Small intestine (tissue), 7 donors: Measurements from ENCODE around the gene GBX1. TPM values are rescaled to one million over a fixed set of nuclear protein-coding genes. Genes with fewer than 3 reads are reported as not detected.

ENCODE experiments used
- DNase-seq, 2 donors: peaks; one replicate each; pipeline versions ENCODE4 v3.0.0 to v3.0.0-alpha.2; 2013
- FAIRE-seq: peaks from 2 replicates; lab custom pipeline; 2012; peaks lifted over from hg19 to GRCh38; lab: Jason Lieb, UNC
- H3K27ac ChIP-seq, 3 donors: one replicate each; pipeline ENCODE4 v1.5.1; 2013; ENCODE audit warnings: low read length in 2 of 3, mild to moderate bottlenecking in 2 of 3, control low read depth in 1 of 3, inconsistent platforms in 1 of 3, low read depth in 1 of 3, moderate library complexity in 1 of 3
- H3K27me3 ChIP-seq, 3 donors: one replicate each; pipeline ENCODE4 v1.6.1; 2013; ENCODE audit warnings: low read length in 3 of 3, inconsistent platforms in 1 of 3; ENCODE audit not compliant: control insufficient read depth in 3 of 3, insufficient read depth in 3 of 3
- H3K36me3 ChIP-seq, 3 donors: one replicate each; pipeline ENCODE4 v1.6.1; 2013; ENCODE audit warnings: low read length in 3 of 3, inconsistent platforms in 1 of 3, low read depth in 1 of 3, mild to moderate bottlenecking in 1 of 3, moderate library complexity in 1 of 3; ENCODE audit not compliant: control insufficient read depth in 3 of 3, insufficient read depth in 2 of 3
- H3K4me1 ChIP-seq, 3 donors: one replicate each; pipeline ENCODE4 v1.6.1; 2013; ENCODE audit warnings: low read length in 2 of 3, inconsistent platforms in 1 of 3, low read depth in 1 of 3, mild to moderate bottlenecking in 1 of 3, moderate library complexity in 1 of 3; ENCODE audit not compliant: control insufficient read depth in 3 of 3, insufficient read depth in 2 of 3
- H3K4me3 ChIP-seq, 3 donors: one replicate each; pipeline ENCODE4 v1.5.1; 2013; ENCODE audit warnings: low read length in 3 of 3, control low read depth in 1 of 3, inconsistent platforms in 1 of 3, low read depth in 1 of 3, mild to moderate bottlenecking in 1 of 3, moderate library complexity in 1 of 3
- H3K9me3 ChIP-seq, 2 donors: one replicate each; pipeline ENCODE4 v1.6.1; 2013; ENCODE audit warnings: low read depth in 1 of 2, low read length in 1 of 2; ENCODE audit not compliant: control insufficient read depth in 2 of 2, insufficient read depth in 1 of 2
- WGBS, 3 donors: extraction: QIAGEN DNeasy Blood & Tissue Kit; methylation state at CpG; one replicate each; pipeline ENCODE4 v1.1.7; 2013; 5-methylcytosine and 5-hydroxymethylcytosine counted together
- polyA plus RNA-seq, 4 donors: library from polyadenylated mRNA; stranded (reverse) in 3 of 4; unstranded in 1 of 4; fragments of 200-250 nt in 3 of 4; fragments of 120-200 nt in 1 of 4; gene quantifications; one replicate each; pipeline versions ENCODE4 v1.2.1 to v1.2.3, GENCODE V29; 2013
- donor health status: healthy with polysubstance abuse.
- donor health status: control.
- donor health status: control.
- donor health status: Bipolar disorder and iron deficiency.
- donor health status: healthy.

Gene GBX1
- polyA plus RNA-seq, 4 donors, result 0.06 TPM; not detected in 3

GRCh38 chr7:151137076-151137675 lies 30.3 kb downstream of the GBX1 start:
- H3K9me3 ChIP-seq, result peaks cover 0 to 15% of the 10 kb centered on the region in 2 donors
- WGBS, 3 donors, result 89 to 95% (median 95%) methylated on average over 22 of the region's 22 CpGs
- no peaks in the 10 kb centered on the region for H3K27me3 ChIP-seq
- peaks cover 0 to 7% (median 0%) of the 10 kb centered on the region in 3 donors for H3K4me1 ChIP-seq
- FAIRE-seq, result no peak
- DNase-seq, result no peak
- H3K36me3 ChIP-seq, result peaks cover 8 to 94% (median 12%) of the 10 kb centered on the region in 3 donors
- no peak overlapping the region for H3K4me3 ChIP-seq
- H3K27ac ChIP-seq, result no peak overlapping the region

DNA sequence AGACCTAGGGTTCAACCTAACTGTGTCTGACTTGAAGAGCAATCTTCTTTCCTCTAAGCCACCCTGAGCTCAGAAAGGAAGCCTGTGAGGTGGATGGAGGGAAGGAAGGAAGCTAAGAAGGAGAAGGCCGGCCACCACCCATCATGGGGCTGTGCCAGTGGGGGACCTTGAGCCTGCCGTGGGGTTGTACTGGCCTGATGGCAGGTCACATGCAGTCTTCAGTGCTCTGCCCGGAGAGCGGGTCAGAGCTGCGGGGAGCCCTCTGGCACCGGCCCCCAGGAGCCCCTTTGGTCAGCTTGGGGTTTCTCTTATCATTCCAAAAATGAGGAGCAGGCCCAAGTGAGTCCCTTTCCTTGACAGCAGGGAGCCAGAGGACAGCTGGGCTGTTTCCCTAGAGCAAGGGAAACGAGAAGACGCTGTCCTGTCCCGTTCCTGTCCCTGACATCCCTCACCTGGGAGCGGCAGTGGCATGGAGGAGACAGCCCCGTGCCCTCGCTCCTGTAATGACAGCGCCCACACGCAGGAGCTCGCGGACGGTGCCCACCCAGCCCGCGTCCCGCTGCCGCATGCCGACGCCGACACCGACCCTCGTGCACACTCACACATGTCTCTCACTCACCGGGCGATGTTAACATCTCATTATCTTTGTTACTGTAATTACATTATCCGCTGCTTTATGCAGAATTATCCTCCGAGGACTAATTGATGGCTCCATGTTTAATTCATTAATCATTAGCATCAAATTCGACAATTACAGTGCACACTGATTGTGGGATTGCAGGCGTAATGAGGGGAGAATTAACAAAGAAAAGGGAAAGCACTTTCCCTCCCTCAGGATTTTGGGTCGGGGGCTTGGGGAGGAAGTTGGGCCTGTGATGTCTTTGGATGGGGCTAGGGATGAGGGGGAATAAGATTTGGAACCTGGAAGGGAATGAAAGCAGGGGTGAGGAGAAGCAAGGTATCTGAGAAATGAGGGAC lies 31.3 kb downstream of the GBX1 start:
- Histone ChIP-seq H3K9me3 (peaks cover 0 to 17% of the 10 kb centered on the region in 2 donors), H3K27me3 (no peaks in the 10 kb centered on the region), H3K4me1 (peaks cover 0 to 2% (median 0%) of the 10 kb centered on the region in 3 donors), H3K36me3 (peaks cover 5 to 94% (median 12%) of the 10 kb centered on the region in 3 donors), H3K27ac (no peak overlapping the region), H3K4me3 (no peak overlapping the region)
- FAIRE-seq (no peak), DNase-seq (no peak)
- WGBS, 3 donors, result 93 to 95% (median 94%) methylated on average over 33 of the region's 33 CpGs

DNA sequence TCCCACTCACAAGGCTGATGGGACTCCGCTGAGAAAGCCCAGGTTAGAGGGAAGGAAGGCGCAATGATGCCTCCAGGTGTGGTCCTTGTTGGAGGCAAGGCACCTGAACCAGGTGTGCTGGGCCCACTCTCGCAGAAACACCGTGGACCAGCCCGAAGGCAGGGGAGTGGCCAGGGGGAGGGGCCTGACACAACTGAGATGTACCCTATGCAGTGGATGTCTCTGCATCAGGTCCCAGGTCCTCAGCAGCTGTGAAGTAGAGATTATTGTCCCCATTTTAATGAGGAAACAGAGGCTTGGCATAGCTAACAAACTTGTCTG lies 32.0 kb downstream of the GBX1 start:
- peaks cover 0 to 17% of the 10 kb centered on the region in 2 donors for H3K9me3 ChIP-seq
- H3K4me1 ChIP-seq, result no peaks in the 10 kb centered on the region
- H3K4me3 ChIP-seq, result no peak overlapping the region
- H3K36me3 ChIP-seq, result peaks cover 5 to 95% (median 12%) of the 10 kb centered on the region in 3 donors
- H3K27me3 ChIP-seq, result no peaks in the 10 kb centered on the region
- no peak for DNase-seq
- WGBS, 3 donors, result 91 to 96% (median 93%) methylated on average over 5 of the region's 5 CpGs
- H3K27ac ChIP-seq, result no peak overlapping the region
- no peak for FAIRE-seq

DNA sequence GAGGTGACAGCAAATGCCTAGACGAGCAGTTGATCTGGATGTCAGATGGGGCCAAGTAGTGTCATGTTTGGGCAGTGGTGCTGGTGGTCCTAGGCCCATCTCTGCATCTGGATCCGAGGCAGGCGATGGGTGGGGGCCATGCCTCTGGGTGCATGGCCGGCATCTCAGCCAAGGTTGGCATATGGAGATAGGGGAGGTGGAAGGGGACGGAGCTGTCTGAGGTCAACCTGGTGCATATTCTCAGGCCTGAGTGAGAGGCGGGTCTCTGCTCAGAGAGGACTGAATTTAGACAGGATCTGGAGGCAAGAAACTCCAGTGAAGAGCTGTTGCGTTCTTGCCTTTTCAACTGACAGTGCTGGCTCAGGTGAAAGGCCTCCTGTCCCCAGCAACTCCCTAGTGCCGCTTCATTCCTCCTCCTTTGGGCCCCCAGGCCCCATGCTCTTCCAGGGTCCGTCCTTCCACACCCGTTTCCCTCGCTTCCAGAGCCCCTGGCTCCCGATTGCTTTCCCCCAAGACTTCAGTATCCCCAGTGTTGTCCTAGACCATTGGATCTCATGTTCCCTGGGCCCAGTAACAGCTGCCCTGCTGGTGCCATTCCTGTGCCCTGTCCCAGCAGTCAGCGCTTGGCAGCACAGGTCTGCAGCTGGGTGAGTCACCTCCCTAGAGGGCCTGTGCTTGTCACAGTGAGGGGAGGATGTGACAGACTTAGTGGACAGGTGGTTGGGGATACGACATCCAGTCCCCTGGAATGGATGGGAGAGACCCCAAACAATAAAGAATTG lies 32.6 kb downstream of the GBX1 start:
- Histone ChIP-seq H3K27ac (no peak overlapping the region), H3K27me3 (no peaks in the 10 kb centered on the region), H3K9me3 (peaks cover 0 to 17% of the 10 kb centered on the region in 2 donors), H3K36me3 (peaks cover 7 to 100% (median 12%) of the 10 kb centered on the region in 3 donors), H3K4me1 (peaks cover 0 to 5% (median 0%) of the 10 kb centered on the region in 3 donors), H3K4me3 (no peak overlapping the region)
- DNase-seq (no peak), FAIRE-seq (no peak)
- WGBS, 3 donors, result 93 to 95% (median 94%) methylated on average over 14 of the region's 14 CpGs

DNA sequence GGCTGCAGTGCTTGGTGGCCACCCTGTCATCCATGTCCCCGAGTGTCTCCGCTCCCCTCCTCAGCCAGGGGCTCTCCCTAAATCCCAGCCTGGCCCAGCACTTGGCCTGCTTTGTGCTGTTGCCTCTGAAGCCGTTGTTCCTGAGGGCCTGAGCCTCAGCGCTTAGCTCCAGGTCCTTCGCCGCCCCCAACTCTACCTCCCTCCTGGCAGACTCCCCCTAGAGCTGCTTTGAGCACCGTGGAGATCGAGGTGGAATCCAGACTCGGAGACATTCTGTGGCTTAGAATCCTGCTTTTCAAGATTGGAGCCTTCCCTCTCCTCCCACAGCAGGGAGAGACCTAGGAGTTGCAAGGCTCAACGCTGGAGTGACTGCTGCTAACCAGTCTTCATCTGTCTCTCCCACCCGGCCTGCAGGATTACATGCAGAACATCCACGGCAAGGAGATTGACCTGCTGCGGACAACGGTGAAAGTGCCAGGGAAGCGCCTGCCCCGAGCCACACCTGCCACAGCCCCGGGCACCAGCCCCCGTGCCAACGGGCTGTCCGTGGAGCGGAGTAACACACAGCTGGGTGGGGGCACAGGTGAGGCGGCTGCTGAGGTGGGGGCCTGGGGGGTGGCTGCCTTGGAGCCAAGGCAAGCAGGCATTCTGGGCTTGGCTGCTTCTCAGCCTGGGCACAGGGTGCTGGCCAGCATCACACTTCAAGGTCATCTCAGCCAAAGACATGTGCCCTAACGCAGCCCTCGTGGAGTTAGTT lies 33.3 kb downstream of the GBX1 start:
- H3K9me3 ChIP-seq, result peaks cover 0 to 17% of the 10 kb centered on the region in 2 donors
- H3K27ac ChIP-seq, result no peak overlapping the region
- H3K27me3 ChIP-seq, result no peaks in the 10 kb centered on the region
- 93 to 96% (median 94%) methylated on average over 24 of the region's 24 CpGs for WGBS, 3 donors
- DNase-seq (no peak), FAIRE-seq (no peak)
- H3K4me3 ChIP-seq, result no peak overlapping the region
- H3K4me1 ChIP-seq, result peaks cover 0 to 12% (median 0%) of the 10 kb centered on the region in 3 donors
- H3K36me3 ChIP-seq, result peaks cover 6 to 100% (median 12%) of the 10 kb centered on the region in 3 donors

- peaks cover 0 to 17% of the 10 kb centered on the region in 2 donors for H3K9me3 ChIP-seq
- FAIRE-seq (no peak), DNase-seq (peak in 1 of 2 donors; percentile 43)
- H3K36me3 ChIP-seq, result peaks cover 8 to 100% (median 12%) of the 10 kb centered on the region in 3 donors
- peaks cover 0 to 13% (median 0%) of the 10 kb centered on the region in 3 donors for H3K4me1 ChIP-seq
- 80 to 84% (median 82%) methylated on average over 16 of the region's 16 CpGs for WGBS, 3 donors
- H3K27ac ChIP-seq, result no peak overlapping the region
- H3K27me3 ChIP-seq, result no peaks in the 10 kb centered on the region
- no peak overlapping the region for H3K4me3 ChIP-seq
These were observed 34.1 kb downstream of the GBX1 start for GRCh38 chr7:151133266-151133985.

GRCh38 chr7:151132461-151133205 lies 34.9 kb downstream of the GBX1 start:
- WGBS, 3 donors, result 94 to 98% (median 95%) methylated on average over 20 to 21 of the region's 21 CpGs
- H3K36me3 ChIP-seq, result peaks cover 7 to 100% (median 9%) of the 10 kb centered on the region in 3 donors
- no peaks in the 10 kb centered on the region for H3K27me3 ChIP-seq
- H3K4me1 ChIP-seq, result peaks cover 0 to 13% (median 0%) of the 10 kb centered on the region in 3 donors
- H3K9me3 ChIP-seq, result peaks cover 0 to 17% of the 10 kb centered on the region in 2 donors
- no peak for FAIRE-seq
- H3K4me3 ChIP-seq, result no peak overlapping the region
- no peak overlapping the region for H3K27ac ChIP-seq
- DNase-seq, result no peak
